K562 (cell line): Measurements from ENCODE around the gene MMP12. TPM values are rescaled to one million over a fixed set of nuclear protein-coding genes. Genes with fewer than 3 reads are reported as not detected.

ENCODE experiments used
- CBFA2T2 ChIP-seq: fragments of 450-650 bp; conservative IDR thresholded peaks from 2 replicates; pipeline ENCODE4 v1.6.1; 2017; ENCODE audit warnings: mild to moderate bottlenecking
- KLF6 ChIP-seq: fragments of 250-450 bp; sonication (Bioruptor Pico); IDR thresholded peaks from 2 replicates; pipeline ENCODE4 v1.4.0; 2020; ENCODE audit warnings: mild to moderate bottlenecking, moderate library complexity, borderline replicate concordance
- MITF ChIP-seq: IDR thresholded peaks from 2 replicates; pipeline ENCODE4 v1.6.1; 2014; ENCODE audit warnings: antibody characterized with exemption
- NELFE ChIP-seq: IDR thresholded peaks from 2 replicates; pipeline ENCODE4 v1.6.1; 2011; ENCODE audit warnings: mild to moderate bottlenecking; ENCODE audit not compliant: insufficient read depth, insufficient read length
- RBM39 ChIP-seq: fragments of 200-400 bp; formaldehyde crosslinking; optimal IDR thresholded peaks from 2 replicates; pipeline ENCODE3; 2018; ENCODE audit warnings: low read depth, low read length
- ZNF232 ChIP-seq: sonication (generic); formaldehyde crosslinking; IDR thresholded peaks from 2 replicates; pipeline ENCODE4 v1.8.0; 2022; ENCODE audit warnings: mild to moderate bottlenecking, missing genetic modification reagents
- polyA plus RNA-seq, 8 experiments: library from polyadenylated mRNA; depleted of rRNA in 4 of 8; stranded (reverse) in 5 of 8; unstranded in 3 of 8; fragments of >200 nt; fragmentation: Nextera tagmentation in 2 of 8; fragmentation: Illumina TruSeq in 1 of 8; extraction: Ambion mirVana in 2 of 8; extraction: Trizol in 1 of 8; gene quantifications; 2 replicates each; pipeline versions ENCODE4 v1.2.1 to v1.2.3, GENCODE V29; 2011 to 2014; ENCODE audit warnings: inconsistent platforms in 1 of 8, missing spikeins in 1 of 8
- total RNA-seq, 7 experiments: library from RNA; depleted of rRNA in 6 of 7; stranded (reverse); fragments of >200 nt in 6 of 7; fragmentation: Illumina TruSeq in 2 of 7; extraction: Trizol in 2 of 7; gene quantifications; 2 replicates each; pipeline versions ENCODE4 v1.2.1 to v1.2.3, GENCODE V29; 2011 to 2021; ENCODE audit warnings: low replicate concordance in 1 of 7
- TF ChIP-seq, protein P1 (sequence below): fragments of 250-450 bp; sonication (Bioruptor Pico); IDR thresholded peaks from 2 replicates; pipeline ENCODE4 v1.4.0; 2020; ENCODE audit warnings: mild to moderate bottlenecking, moderate library complexity, borderline replicate concordance
- TF ChIP-seq, protein P2 (sequence below): fragments of 250-450 bp; sonication (Bioruptor Pico); IDR thresholded peaks from 2 replicates; pipeline ENCODE4 v1.8.0; 2022; ENCODE audit warnings: inconsistent platforms

The MMP12 gene
- total and polyA plus RNA-seq, 9 of the 15 experiments (the other 6 are each of a cell fraction or from before 2014, with no cell fraction given), result not detected

DNA sequence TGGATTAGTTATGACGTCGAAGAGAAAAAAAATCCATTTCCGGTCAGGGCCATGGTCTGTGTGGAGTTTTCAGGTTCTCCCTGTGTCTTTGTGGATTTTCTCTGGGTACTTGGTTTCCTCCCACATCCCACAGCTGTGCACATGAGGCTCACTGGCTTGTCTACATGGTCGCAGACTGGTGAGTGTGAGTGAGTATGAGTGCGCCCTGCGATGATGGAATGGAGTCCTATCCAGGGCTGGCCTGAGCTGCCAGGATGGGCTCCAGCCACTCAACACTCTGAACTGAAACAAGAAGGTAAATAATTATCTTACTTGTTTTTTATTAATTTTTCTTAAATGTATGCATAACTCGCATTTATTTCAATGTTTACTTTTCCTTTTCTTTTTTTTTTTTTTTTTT lies 42.2 kb downstream of the MMP12 start (continued):
- no peak for TF ChIP-seq CBFA2T2
- TF ChIP-seq ZNF232 (CRISPR knock-in tag), result no peak
- no peak for TF ChIP-seq NELFE
- TF ChIP-seq, protein P1, sequence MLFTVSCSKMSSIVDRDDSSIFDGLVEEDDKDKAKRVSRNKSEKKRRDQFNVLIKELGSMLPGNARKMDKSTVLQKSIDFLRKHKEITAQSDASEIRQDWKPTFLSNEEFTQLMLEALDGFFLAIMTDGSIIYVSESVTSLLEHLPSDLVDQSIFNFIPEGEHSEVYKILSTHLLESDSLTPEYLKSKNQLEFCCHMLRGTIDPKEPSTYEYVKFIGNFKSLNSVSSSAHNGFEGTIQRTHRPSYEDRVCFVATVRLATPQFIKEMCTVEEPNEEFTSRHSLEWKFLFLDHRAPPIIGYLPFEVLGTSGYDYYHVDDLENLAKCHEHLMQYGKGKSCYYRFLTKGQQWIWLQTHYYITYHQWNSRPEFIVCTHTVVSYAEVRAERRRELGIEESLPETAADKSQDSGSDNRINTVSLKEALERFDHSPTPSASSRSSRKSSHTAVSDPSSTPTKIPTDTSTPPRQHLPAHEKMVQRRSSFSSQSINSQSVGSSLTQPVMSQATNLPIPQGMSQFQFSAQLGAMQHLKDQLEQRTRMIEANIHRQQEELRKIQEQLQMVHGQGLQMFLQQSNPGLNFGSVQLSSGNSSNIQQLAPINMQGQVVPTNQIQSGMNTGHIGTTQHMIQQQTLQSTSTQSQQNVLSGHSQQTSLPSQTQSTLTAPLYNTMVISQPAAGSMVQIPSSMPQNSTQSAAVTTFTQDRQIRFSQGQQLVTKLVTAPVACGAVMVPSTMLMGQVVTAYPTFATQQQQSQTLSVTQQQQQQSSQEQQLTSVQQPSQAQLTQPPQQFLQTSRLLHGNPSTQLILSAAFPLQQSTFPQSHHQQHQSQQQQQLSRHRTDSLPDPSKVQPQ, result no peak
- no peak for TF ChIP-seq RBM39
- TF ChIP-seq, protein P2, sequence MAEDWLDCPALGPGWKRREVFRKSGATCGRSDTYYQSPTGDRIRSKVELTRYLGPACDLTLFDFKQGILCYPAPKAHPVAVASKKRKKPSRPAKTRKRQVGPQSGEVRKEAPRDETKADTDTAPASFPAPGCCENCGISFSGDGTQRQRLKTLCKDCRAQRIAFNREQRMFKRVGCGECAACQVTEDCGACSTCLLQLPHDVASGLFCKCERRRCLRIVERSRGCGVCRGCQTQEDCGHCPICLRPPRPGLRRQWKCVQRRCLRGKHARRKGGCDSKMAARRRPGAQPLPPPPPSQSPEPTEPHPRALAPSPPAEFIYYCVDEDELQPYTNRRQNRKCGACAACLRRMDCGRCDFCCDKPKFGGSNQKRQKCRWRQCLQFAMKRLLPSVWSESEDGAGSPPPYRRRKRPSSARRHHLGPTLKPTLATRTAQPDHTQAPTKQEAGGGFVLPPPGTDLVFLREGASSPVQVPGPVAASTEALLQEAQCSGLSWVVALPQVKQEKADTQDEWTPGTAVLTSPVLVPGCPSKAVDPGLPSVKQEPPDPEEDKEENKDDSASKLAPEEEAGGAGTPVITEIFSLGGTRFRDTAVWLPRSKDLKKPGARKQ (CRISPR knock-in tag), result no peak
- TF ChIP-seq MITF, result no peak
- no peak for TF ChIP-seq KLF6 (CRISPR knock-in tag)
